IMR-90 (cell line): ENCODE data around the gene MINAR1. TPM values are rescaled to one million over a fixed set of nuclear protein-coding genes. Genes with fewer than 3 reads are reported as not detected.

ENCODE experiments used
- FOS ChIP-seq: fragments of 150-350 bp; IDR thresholded peaks from 2 replicates; pipeline ENCODE4 v1.6.1; 2016; ENCODE audit warnings: low read depth, low read length
- MAFK ChIP-seq: IDR thresholded peaks from 2 replicates; pipeline ENCODE4 v1.6.1; 2012; ENCODE audit warnings: low read depth, low read length, improper control_type of control experiment
- MXI1 ChIP-seq: IDR thresholded peaks from 2 replicates; pipeline ENCODE4 v1.6.1; 2012; ENCODE audit warnings: low read depth, mild to moderate bottlenecking, low read length, moderate library complexity, borderline replicate concordance
- POLR2A ChIP-seq: IDR thresholded peaks from 2 replicates; pipeline ENCODE4 v1.6.1; 2012; ENCODE audit warnings: mild to moderate bottlenecking, low read depth, low read length
- RFX5 ChIP-seq: IDR thresholded peaks from 2 replicates; pipeline ENCODE4 v1.8.0; 2012; ENCODE audit warnings: low read depth, mild to moderate bottlenecking, low read length, moderate library complexity
- polyA plus RNA-seq, 3 experiments: library from polyadenylated mRNA; depleted of rRNA; stranded (reverse); fragments of >200 nt; gene quantifications; 2 replicates each; pipeline ENCODE4 v1.2.3, GENCODE V29; 2012; ENCODE audit warnings: low replicate concordance in 1 of 3
- total RNA-seq: library from RNA; depleted of rRNA; stranded (reverse); fragments of >200 nt; gene quantifications from 2 replicates; pipeline ENCODE4 v1.2.3, GENCODE V29; 2012
- TF ChIP-seq, protein P1 (sequence below): conservative IDR thresholded peaks from 2 replicates; pipeline ENCODE4 v1.5.1; 2012; ENCODE audit warnings: mild to moderate bottlenecking, low read depth, low read length, improper control_type of control experiment

The MINAR1 gene
- total and polyA plus RNA-seq, 2 of the 4 experiments (the other 2 are of a cell fraction), result 0.65 to 1.6 TPM

- TF ChIP-seq MAFK, result no peak
- TF ChIP-seq, protein P1, sequence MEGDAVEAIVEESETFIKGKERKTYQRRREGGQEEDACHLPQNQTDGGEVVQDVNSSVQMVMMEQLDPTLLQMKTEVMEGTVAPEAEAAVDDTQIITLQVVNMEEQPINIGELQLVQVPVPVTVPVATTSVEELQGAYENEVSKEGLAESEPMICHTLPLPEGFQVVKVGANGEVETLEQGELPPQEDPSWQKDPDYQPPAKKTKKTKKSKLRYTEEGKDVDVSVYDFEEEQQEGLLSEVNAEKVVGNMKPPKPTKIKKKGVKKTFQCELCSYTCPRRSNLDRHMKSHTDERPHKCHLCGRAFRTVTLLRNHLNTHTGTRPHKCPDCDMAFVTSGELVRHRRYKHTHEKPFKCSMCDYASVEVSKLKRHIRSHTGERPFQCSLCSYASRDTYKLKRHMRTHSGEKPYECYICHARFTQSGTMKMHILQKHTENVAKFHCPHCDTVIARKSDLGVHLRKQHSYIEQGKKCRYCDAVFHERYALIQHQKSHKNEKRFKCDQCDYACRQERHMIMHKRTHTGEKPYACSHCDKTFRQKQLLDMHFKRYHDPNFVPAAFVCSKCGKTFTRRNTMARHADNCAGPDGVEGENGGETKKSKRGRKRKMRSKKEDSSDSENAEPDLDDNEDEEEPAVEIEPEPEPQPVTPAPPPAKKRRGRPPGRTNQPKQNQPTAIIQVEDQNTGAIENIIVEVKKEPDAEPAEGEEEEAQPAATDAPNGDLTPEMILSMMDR, result peak; percentile 45
- no peak for TF ChIP-seq FOS
- TF ChIP-seq POLR2A, result no peak
- TF ChIP-seq MXI1, result no peak
- TF ChIP-seq RFX5, result no peak
These were observed at the start of gene MINAR1 (continued) for GRCh38 chr15:79431636-79432344.
